Measurements from ENCODE around the gene LUC7L.

- no peak for TF ChIP-seq POLR2A (IDR thresholded peaks at IDR 0.05)
- TF ChIP-seq, protein P1, sequence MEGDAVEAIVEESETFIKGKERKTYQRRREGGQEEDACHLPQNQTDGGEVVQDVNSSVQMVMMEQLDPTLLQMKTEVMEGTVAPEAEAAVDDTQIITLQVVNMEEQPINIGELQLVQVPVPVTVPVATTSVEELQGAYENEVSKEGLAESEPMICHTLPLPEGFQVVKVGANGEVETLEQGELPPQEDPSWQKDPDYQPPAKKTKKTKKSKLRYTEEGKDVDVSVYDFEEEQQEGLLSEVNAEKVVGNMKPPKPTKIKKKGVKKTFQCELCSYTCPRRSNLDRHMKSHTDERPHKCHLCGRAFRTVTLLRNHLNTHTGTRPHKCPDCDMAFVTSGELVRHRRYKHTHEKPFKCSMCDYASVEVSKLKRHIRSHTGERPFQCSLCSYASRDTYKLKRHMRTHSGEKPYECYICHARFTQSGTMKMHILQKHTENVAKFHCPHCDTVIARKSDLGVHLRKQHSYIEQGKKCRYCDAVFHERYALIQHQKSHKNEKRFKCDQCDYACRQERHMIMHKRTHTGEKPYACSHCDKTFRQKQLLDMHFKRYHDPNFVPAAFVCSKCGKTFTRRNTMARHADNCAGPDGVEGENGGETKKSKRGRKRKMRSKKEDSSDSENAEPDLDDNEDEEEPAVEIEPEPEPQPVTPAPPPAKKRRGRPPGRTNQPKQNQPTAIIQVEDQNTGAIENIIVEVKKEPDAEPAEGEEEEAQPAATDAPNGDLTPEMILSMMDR (IDR thresholded peaks at IDR 0.05), result no peak
Measured at GRCh38 chr16:175011-175949, 54.0 kb downstream of the LUC7L start.

Measured in ovary (tissue), 3 donors.